Measurements from ENCODE around the gene CMKLR1.

The CMKLR1 gene

GRCh38 chr12:108302016-108302402 lies 37.1 kb downstream of the CMKLR1 start:
- H3K4me3 ChIP-seq (replicated peaks; ENCODE audit: insufficient read depth, low read length): no peak overlapping the region
- no peaks in the 10 kb centered on the region for H3K27me3 ChIP-seq (ENCODE audit: insufficient read depth, poor library complexity, severe bottlenecking)
- TF ChIP-seq SPI1 (IDR thresholded peaks at IDR 0.05; ENCODE audit: borderline replicate concordance, low read depth): no peak
- TF ChIP-seq CTCF (IDR thresholded peaks at IDR 0.05; ENCODE audit: insufficient read depth, low read length): no peak
- no peak for TF ChIP-seq GABPA (IDR thresholded peaks at IDR 0.05; ENCODE audit: low read depth)
- TF ChIP-seq POLR2AphosphoS5 (IDR thresholded peaks at IDR 0.05; ENCODE audit: low read depth): no peak
- no peak for TF ChIP-seq REST (IDR thresholded peaks at IDR 0.05; ENCODE audit: insufficient replicate concordance, low read depth)
- no peak for DNase-seq (ENCODE audit: low read depth in 1 of 2, low spot score in 1 of 2)
- H3K27ac ChIP-seq (replicated peaks): no peak overlapping the region

- no peak for DNase-seq (ENCODE audit: low read depth in 1 of 2, low spot score in 1 of 2)
- TF ChIP-seq SPI1 (IDR thresholded peaks at IDR 0.05; ENCODE audit: borderline replicate concordance, low read depth) (no peak), POLR2AphosphoS5 (IDR thresholded peaks at IDR 0.05; ENCODE audit: low read depth) (no peak), CTCF (IDR thresholded peaks at IDR 0.05; ENCODE audit: insufficient read depth, low read length) (no peak), GABPA (IDR thresholded peaks at IDR 0.05; ENCODE audit: low read depth) (no peak), REST (IDR thresholded peaks at IDR 0.05; ENCODE audit: insufficient replicate concordance, low read depth) (no peak)
- Histone ChIP-seq H3K27me3 (ENCODE audit: insufficient read depth, poor library complexity, severe bottlenecking) (no peaks in the 10 kb centered on the region), H3K4me3 (replicated peaks; ENCODE audit: insufficient read depth, low read length) (no peak overlapping the region), H3K27ac (replicated peaks) (no peak overlapping the region)
Observed at GRCh38 chr12:108301346-108301745, 37.8 kb downstream of the CMKLR1 start.

GRCh38 chr12:108299980-108300696 lies 39.0 kb downstream of the CMKLR1 start:
- no peak for TF ChIP-seq SPI1 (IDR thresholded peaks at IDR 0.05; ENCODE audit: borderline replicate concordance, low read depth)
- no peak for TF ChIP-seq GABPA (IDR thresholded peaks at IDR 0.05; ENCODE audit: low read depth)
- TF ChIP-seq POLR2AphosphoS5 (IDR thresholded peaks at IDR 0.05; ENCODE audit: low read depth): no peak
- no peak for TF ChIP-seq CTCF (IDR thresholded peaks at IDR 0.05; ENCODE audit: insufficient read depth, low read length)
- TF ChIP-seq REST (IDR thresholded peaks at IDR 0.05; ENCODE audit: insufficient replicate concordance, low read depth): no peak
- H3K27me3 ChIP-seq (ENCODE audit: insufficient read depth, poor library complexity, severe bottlenecking): no peaks in the 10 kb centered on the region
- H3K27ac ChIP-seq (replicated peaks): no peak overlapping the region
- no peak for DNase-seq (ENCODE audit: low read depth in 1 of 2, low spot score in 1 of 2)
- no peak overlapping the region for H3K4me3 ChIP-seq (replicated peaks; ENCODE audit: insufficient read depth, low read length)
